ENCODE measurements around the gene ZBTB45.

Gene ZBTB45

DNA sequence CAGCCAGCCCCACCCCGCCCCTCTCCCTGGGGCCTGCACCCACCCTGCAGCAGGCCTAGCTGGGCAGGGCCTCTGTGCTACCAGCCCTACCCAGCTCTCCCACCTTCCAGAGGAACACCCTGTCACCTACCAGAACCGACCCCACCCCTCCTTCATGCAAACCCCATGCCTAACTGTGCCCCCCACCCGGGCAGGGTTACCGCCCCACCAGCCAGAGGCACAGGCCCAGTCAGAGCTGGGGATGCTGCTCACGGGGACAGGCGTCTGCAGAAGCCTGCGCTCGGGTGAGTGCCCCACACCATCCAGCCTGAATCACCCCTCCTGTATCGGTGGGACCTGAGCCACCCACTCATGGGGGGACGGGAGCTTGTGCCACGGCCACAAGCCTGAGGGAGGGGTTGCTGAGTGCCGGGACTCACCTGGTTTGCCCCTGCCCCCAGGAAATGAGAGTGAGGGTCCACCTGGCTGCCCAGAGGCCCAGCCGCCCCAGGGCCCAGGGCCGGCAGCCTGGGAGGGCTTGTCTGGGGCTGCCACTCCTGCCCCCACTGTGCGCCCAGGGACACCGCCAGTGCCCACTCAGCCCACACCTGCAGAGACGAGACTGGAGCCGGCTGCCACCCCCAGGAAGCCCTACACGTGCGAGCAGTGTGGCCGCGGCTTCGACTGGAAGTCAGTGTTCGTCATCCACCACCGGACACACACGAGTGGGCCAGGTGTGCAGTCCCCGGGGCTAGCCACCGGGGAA, 39.7 kb downstream of the ZBTB45 start:
- TF ChIP-seq, protein P1, sequence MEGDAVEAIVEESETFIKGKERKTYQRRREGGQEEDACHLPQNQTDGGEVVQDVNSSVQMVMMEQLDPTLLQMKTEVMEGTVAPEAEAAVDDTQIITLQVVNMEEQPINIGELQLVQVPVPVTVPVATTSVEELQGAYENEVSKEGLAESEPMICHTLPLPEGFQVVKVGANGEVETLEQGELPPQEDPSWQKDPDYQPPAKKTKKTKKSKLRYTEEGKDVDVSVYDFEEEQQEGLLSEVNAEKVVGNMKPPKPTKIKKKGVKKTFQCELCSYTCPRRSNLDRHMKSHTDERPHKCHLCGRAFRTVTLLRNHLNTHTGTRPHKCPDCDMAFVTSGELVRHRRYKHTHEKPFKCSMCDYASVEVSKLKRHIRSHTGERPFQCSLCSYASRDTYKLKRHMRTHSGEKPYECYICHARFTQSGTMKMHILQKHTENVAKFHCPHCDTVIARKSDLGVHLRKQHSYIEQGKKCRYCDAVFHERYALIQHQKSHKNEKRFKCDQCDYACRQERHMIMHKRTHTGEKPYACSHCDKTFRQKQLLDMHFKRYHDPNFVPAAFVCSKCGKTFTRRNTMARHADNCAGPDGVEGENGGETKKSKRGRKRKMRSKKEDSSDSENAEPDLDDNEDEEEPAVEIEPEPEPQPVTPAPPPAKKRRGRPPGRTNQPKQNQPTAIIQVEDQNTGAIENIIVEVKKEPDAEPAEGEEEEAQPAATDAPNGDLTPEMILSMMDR (IDR thresholded peaks at IDR 0.05): no peak

DNA sequence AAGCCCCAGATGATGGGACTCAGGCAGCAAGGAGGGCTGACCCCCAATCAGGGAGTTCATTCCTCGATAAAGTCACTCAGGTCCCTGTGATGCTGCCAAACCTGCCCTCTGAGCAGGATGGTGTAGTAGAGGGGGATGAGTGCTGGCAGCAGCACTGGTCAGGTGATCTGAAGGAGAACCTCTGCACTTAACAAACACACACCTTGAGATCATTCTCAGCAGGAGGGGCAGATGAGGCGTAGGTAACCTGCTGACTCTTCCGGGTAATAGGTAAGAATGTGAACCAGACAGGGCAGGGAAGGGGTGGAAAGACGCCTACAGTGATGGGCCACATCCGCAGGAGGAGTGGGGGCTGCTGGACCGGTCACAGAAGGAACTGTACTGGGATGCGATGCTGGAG, 40.3 kb downstream of the ZBTB45 start:
- TF ChIP-seq, protein P1 (IDR thresholded peaks at IDR 0.05): no peak

DNA sequence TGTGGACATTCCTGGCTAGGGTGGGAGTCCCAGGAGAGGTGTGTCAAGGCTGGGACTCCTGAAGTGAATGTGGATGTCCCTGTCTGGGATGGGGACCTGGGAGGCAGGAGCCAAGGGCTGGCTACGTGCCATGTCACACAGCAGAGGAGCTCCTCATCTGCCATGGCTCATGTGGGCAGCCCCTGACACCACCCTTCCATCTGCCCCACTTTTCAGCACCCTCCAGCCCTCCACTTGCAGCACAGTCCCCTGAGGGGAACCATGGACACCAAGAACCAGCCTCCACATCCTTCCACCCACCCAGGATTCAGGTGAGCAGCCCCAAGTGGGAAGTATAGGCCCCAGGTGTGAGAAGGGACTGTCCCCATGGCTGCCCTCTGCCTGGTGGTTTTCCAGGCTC, 41.7 kb downstream of the ZBTB45 start:
- TF ChIP-seq, protein P1 (IDR thresholded peaks at IDR 0.05): no peak

DNA sequence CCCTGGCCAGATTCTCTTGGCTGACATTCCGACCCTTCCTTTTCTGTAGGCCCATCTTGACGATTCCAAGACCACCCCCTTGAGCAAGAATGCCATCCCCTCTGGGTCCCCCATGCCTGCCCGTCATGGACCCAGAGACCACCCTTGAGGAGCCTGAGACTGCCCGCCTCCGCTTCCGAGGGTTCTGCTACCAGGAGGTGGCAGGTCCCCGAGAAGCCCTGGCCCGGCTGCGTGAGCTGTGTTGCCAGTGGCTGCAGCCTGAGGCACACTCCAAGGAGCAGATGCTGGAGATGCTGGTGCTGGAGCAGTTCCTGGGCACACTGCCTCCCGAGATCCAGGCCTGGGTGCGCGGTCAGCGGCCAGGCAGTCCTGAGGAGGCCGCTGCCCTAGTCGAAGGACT, 42.5 kb downstream of the ZBTB45 start:
- TF ChIP-seq, protein P1 (IDR thresholded peaks at IDR 0.05): no peak

DNA sequence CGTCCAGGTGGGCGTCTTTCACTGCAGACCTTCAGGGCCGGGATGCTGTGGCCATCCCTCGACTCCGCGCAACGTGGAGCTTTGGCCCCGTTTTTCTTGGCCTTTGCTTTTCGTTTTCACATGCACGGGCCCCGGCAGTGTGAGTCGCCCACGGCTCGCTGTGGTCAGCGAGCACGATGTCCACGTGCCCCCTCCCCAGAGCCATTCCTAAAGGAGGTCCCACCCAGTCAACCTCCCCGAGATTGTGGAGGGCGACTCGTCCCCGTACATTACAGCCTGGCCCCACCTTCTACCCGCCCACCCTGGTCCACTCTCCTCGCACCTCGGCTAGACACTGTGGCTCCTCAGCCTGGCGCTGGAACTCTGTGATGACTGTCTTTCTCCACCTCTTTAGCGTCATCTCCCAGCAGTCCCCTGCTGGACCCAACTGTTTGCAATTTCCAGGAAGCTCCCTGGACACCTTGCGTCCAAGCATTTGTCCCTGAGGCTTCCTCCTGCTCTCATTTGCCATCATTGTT, 43.1 kb downstream of the ZBTB45 start:
- TF ChIP-seq, protein P1 (IDR thresholded peaks at IDR 0.05): no peak

DNA sequence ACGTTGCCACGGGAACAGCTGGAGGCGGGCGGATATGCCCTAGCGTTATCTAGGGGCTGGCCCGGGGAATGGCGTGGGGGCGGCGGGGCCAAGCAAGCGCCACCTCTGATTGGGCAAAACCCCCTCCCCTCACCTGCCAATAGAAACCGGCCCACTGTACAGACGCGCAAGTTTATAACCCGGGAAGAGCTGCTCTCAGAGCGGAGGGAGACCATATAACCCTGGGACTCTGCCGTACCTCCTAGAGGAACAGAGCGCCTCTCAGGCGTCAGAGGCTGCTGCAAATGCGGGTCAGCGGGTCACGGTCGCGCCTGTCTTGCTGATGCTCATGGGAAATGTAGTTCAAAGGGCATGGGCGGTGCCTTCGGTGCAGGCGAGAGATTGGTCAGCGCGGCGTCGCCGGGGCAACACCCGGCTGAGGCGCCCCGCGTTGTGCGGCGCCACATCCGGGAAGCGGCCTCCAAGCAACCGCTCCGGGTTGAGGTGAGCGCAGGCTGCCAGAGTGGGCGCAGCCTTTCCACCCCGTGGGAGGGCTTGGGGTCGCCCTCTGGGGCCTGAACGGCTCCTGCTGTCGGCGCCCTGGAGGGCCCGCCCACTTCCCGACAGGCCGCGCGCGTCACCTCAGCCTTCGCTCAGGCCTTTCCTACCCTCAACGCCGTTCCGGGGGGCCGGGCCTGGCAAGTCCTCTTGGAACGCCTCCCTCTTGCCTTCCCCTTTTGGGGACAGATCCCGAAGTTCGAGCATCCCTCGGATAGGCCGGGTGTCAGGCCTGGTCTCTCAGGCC, 43.7 kb downstream of the ZBTB45 start, which contains the start of gene ZNF446:
Gene ZNF446, plus strand, starts transcription at position 639 of the 784 bp plus-strand sequence. CDS start 867 bp downstream, outside the sequence.
- TF ChIP-seq, protein P1 (IDR thresholded peaks at IDR 0.05): no peak

DNA sequence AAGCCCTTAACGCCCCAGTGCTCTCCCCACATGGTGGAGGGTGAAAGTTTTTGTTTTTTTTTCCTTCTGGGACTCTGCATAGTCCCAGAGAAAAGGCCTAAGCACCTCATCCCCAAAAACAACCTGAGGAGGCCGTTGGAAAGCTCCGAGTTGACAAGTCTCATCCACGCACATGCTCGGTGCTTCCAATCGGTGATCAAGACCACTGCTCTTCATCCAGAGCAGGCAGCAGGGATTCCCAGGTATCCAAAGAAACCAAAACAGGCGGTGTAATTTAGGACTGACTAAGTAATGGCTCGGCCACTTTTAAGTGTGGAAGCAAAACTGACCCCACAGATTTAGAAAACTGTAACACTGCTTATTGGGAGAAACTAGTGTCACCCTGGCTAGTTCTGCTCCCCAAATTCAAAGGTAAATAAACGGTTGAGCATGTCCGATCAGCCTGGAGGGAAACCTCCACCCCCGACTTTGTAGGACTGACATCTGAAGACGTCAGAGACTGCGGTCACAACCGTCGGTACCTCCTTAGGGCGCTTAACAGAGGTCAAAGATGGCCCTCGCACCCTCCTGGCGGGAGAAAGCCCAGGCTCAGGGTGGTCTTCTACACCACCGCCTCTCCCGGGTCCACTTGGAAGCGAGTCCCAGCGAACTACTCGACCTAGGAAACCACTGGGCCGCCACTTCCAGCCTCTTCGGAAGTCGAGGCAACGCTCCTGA, 44.5 kb downstream of the ZBTB45 start:
- TF ChIP-seq, protein P1 (IDR thresholded peaks at IDR 0.05): no peak
